ENCODE results near the gene GREB1L.
"Not testable (repeated sequence)": the region's sequence is repeated elsewhere in the genome, so short reads cannot be mapped to it uniquely, and the experiment has no call there.

Gene GREB1L

GRCh38 chr18:21275645-21276044, 33.6 kb downstream of the GREB1L start:
- no peak overlapping the region for H3K4me3 ChIP-seq (replicated peaks; ENCODE audit: insufficient read depth, low read length)
- DNase-seq (ENCODE audit: low read depth in 1 of 2, low spot score in 1 of 2): no peak
- H3K27me3 ChIP-seq (ENCODE audit: insufficient read depth, poor library complexity, severe bottlenecking): no peaks in the 10 kb centered on the region
- H3K27ac ChIP-seq (replicated peaks): no peak overlapping the region
- TF ChIP-seq REST (IDR thresholded peaks at IDR 0.05; ENCODE audit: insufficient replicate concordance, low read depth) (no peak), CTCF (IDR thresholded peaks at IDR 0.05; ENCODE audit: insufficient read depth, low read length) (no peak), SPI1 (IDR thresholded peaks at IDR 0.05; ENCODE audit: borderline replicate concordance, low read depth) (no peak), GABPA (IDR thresholded peaks at IDR 0.05; ENCODE audit: low read depth) (no peak), POLR2AphosphoS5 (IDR thresholded peaks at IDR 0.05; ENCODE audit: low read depth) (no peak)

GRCh38 chr18:21277578-21277977, 35.5 kb downstream of the GREB1L start:
- DNase-seq (ENCODE audit: low read depth in 1 of 2, low spot score in 1 of 2): no peak
- Histone ChIP-seq H3K27me3 (ENCODE audit: insufficient read depth, poor library complexity, severe bottlenecking) (no peaks in the 10 kb centered on the region), H3K27ac (replicated peaks) (no peak overlapping the region), H3K4me3 (replicated peaks; ENCODE audit: insufficient read depth, low read length) (no peak overlapping the region)
- TF ChIP-seq SPI1 (IDR thresholded peaks at IDR 0.05; ENCODE audit: borderline replicate concordance, low read depth) (no peak), REST (IDR thresholded peaks at IDR 0.05; ENCODE audit: insufficient replicate concordance, low read depth) (no peak), GABPA (IDR thresholded peaks at IDR 0.05; ENCODE audit: low read depth) (no peak), POLR2AphosphoS5 (IDR thresholded peaks at IDR 0.05; ENCODE audit: low read depth) (no peak), CTCF (IDR thresholded peaks at IDR 0.05; ENCODE audit: insufficient read depth, low read length) (no peak)

- not testable (repeated sequence) for H3K27me3 ChIP-seq (ENCODE audit: insufficient read depth, poor library complexity, severe bottlenecking); DNase-seq (ENCODE audit: low read depth in 1 of 2, low spot score in 1 of 2)
Measured at GRCh38 chr18:21278218-21278617, 36.2 kb downstream of the GREB1L start.

GRCh38 chr18:21281603-21282002, 39.6 kb downstream of the GREB1L start:
- Histone ChIP-seq H3K27ac (replicated peaks) (no peak overlapping the region), H3K27me3 (ENCODE audit: insufficient read depth, poor library complexity, severe bottlenecking) (peaks cover 9% of the 10 kb centered on the region), H3K4me3 (replicated peaks; ENCODE audit: insufficient read depth, low read length) (no peak overlapping the region)
- DNase-seq (ENCODE audit: low read depth in 1 of 2, low spot score in 1 of 2): no peak
- TF ChIP-seq REST (IDR thresholded peaks at IDR 0.05; ENCODE audit: insufficient replicate concordance, low read depth): no peak
- TF ChIP-seq GABPA (IDR thresholded peaks at IDR 0.05; ENCODE audit: low read depth): no peak
- no peak for TF ChIP-seq CTCF (IDR thresholded peaks at IDR 0.05; ENCODE audit: insufficient read depth, low read length)
- no peak for TF ChIP-seq POLR2AphosphoS5 (IDR thresholded peaks at IDR 0.05; ENCODE audit: low read depth)
- no peak for TF ChIP-seq SPI1 (IDR thresholded peaks at IDR 0.05; ENCODE audit: borderline replicate concordance, low read depth)

More at GRCh38 chr18:21278218-21278617, 36.2 kb downstream of the GREB1L start:
- not testable (repeated sequence) for H3K4me3 ChIP-seq (replicated peaks; ENCODE audit: insufficient read depth, low read length); H3K27ac ChIP-seq (replicated peaks)

All from HL-60 (cell line).